HG02610 (cell line): ENCODE measurements around the gene B3GAT1.
"Not testable (repeated sequence)": the region's sequence is repeated elsewhere in the genome, so short reads cannot be mapped to it uniquely, and the experiment has no call there.

Source experiments
- ATAC-seq: cut with Tn5 transposase; IDR thresholded peaks from one replicate; pipeline ENCODE4 v1.9.1; 2021; ENCODE audit warnings: mild to moderate bottlenecking, moderate library complexity; ENCODE audit not compliant: unreplicated experiment

B3GAT1 gene

DNA sequence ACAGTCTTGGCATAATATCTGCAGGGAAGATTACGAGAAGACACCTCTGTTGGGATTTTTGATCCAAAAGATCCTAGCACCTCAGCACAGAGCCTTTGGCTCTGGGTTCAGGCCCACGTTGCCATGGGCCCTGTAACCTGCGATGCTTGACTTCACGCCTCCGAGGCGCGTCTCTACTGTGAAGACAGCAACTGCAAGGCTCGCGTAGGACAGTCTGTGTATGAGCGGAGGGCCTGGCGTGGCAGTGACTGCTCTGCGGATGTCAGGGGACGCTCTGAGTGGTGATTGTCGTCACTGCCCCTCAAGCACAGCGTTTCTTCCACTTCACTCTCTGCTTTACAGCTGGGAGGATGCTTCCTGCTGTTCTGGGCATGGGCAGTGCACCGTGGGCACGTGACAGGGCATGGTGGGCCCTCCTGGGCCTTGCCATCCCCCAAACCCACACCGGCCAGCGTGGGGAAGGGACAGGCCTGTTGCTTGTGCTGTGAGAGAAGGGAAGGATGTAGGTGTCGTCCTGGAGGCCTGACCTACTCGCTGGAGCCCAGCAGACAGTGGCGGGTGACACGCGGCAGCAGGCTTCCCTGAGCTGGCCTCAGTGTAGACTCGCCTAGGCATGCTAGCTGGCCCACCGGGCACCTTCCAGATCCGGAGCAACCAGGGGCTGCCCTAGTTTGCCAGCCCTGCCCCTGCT lies 53.7 kb downstream of the B3GAT1 start:
- no peak for ATAC-seq

DNA sequence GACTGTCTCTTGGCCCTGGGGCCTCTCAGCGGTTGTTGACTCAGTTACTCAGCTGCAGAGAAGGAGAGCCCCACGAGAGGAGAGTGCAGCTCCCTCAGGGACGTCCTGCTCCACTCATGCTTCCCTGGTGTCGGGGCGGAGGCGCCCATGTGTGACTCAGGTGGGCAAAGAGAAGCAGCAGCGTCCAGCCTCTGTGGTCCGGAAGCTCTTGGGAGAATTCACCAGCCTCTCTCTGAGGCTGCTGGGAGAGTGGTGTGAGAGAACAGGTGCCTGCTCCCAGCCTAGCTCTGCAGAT lies 54.5 kb downstream of the B3GAT1 start:
- ATAC-seq, result no peak

DNA sequence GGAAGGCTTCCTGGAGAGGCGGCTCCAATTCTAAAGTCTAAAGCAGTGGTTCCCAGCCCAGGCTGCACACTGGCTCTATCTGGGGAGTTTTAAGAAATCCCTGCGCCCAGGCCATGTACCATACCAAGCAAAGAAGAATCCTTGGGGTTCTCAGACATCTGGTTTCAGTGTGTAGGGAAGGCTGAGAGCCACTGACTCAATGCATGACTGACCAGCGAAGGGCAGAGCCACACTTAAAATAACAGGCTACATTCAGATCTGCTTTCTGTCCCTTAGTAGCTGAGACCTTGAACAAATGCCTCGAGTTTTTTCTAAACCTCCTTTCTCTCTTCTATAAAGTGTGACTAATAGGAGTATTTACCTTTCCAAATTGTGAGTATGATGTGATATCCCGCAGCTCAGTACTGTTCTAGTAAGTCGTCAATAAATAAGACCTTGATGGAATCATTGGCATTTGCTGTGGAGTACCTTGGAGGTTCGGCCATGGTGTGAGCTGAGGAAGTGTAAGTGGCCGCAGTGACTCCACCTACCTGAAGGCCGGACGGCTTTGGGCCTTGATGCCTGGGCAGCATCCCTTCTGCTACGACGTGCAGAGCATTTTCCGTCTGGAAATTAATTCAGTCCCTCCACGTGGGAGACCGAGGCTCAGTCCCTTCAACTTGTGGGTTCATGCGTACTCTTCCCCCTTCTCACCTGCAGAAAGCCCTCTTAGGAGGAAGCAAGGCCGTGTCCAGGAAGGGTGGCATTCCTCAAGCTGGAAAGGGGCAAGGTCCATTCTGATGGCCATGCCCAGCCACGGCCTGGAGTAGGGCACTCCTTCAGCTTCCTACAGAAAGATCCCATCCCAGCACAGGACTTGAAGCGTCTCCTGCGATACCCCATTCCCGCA lies 55.1 kb downstream of the B3GAT1 start:
- no peak for ATAC-seq

- ATAC-seq, result no peak
These were observed 56.4 kb downstream of the B3GAT1 start for GRCh38 chr11:134355656-134356055.

DNA sequence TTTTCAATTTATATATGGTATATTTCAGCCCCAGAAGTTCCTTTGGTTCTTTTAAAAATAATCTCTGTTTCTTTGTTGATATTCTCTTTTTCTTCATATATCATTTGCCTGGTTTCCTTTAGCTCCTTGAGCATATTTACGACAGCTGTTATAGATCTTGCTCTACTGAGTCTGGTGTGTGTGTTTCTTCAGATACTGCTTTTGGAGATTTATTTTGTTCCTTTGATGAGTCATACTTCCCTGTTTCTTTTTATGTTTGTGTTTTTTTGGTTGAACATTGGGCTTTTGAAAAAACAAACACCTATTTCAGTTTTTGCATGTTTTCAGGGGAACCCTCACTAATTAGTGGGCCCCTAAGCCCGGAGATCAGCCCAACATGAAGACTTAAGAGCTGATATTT lies 56.9 kb downstream of the B3GAT1 start:
- ATAC-seq, result no peak

GRCh38 chr11:134352111-134352510 lies 59.9 kb downstream of the B3GAT1 start:
- ATAC-seq, result no peak

GRCh38 chr11:134350381-134350780 lies 61.7 kb downstream of the B3GAT1 start:
- no peak for ATAC-seq

- no peak for ATAC-seq
These were observed 62.2 kb downstream of the B3GAT1 start for GRCh38 chr11:134349802-134350355.

DNA sequence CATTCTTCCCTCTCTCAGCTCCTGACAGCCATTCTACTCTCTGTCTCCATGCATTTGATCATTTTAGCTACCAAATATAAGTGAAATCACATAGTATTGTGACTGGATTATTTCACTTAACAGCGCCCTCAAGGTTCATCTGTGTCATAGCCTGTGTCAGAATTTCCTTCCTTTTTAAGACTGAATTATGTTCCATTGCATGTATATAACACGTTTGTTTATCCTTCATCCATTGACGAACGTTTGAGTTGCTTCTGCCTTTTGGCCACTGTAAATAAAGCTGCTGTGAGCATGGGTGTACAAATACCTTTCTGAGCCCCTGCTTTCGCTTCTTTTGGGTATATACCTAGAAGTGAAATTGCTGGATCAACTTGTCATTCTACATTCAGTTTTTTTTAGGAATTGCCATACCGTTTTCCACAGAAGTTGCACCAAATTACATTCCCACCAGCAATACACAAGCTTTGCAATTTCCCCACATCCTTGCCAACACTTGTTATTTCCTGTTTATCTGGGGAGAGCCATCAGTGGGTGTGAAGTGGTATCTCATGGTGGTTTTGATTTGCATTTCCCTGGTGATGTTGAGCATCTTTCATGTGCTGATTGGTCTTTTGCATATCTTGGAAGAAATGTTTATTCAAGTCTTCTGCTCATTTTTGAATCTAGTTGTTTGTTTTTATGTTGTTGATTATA lies 62.8 kb downstream of the B3GAT1 start:
- no peak for ATAC-seq

DNA sequence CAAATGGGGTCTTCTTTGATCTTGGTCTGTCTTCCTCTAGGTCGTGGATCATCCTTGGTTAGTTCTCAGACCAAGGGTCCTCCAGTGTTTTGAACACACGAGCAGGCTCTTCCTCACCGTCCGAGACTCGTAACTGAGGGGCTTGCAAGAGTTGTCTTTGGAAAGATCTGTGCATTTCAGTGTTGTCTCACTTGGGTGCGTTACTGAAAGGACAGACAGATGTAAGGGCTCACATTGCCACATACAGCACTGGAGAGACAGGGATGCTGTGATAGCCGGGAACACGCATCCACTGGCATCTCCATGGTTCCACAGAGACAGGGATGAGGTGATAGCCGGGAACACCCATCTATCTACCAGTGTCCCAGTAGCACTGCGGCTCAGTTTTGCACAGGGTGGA lies 64.6 kb downstream of the B3GAT1 start:
- ATAC-seq, result no peak

DNA sequence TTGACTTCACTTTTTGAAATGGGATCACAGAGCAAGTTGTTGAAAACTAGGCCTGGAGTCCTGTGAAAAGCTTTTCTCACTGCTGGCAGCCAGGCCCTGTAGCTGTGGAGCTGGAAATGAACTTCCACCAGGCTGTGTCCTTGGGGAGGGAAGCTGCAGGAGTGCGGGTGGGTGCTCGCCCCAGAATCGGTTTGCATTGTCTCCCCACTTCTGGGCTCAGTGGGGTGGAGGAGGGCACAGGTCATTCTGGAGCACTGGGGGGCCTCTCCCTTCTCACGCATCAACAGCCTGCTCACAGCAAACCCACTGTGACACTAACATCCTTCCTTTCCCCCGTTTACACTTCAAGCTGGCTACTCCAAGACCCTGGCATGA lies 65.1 kb downstream of the B3GAT1 start:
- ATAC-seq, result no peak

GRCh38 chr11:134346101-134346975 lies 65.7 kb downstream of the B3GAT1 start:
- ATAC-seq, result no peak

- ATAC-seq, result no peak
These were observed 66.8 kb downstream of the B3GAT1 start for GRCh38 chr11:134345237-134345550.

DNA sequence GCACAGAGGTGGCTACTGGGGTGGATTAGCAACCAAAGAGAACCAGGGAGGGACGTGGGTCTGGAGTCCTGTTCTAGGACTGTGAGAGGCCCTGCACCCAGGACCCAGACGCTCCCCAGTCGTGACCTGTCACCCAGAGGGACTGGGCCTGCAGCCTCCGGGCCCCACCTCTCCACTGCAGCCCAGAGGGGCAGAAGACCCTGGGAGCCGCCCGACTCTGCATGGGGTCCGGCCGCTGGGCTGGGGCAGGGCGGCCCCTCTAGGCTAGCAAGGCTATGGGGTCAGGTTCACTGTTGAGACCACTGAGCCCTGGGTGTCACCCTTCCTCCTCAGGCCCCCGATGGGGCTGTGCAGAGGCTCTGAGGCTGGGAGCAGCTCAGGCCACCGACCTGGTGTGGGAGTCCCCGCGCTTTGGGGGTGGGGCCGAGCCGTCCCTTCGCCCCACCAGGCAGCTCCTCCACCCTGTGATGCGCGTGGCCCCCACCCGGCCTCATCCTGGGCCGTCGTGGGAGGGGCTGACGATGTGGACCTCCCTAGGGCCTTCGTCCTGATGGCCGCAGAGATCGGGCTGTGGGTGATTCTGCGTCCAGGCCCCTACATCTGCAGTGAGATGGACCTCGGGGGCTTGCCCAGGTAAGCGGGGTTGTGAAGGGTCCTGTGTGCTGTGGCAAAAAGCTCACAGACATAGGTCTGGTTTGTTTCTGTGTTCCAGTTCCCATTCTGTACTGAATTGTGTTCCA lies 67.4 kb downstream of the B3GAT1 start:
- not testable (repeated sequence) for ATAC-seq

DNA sequence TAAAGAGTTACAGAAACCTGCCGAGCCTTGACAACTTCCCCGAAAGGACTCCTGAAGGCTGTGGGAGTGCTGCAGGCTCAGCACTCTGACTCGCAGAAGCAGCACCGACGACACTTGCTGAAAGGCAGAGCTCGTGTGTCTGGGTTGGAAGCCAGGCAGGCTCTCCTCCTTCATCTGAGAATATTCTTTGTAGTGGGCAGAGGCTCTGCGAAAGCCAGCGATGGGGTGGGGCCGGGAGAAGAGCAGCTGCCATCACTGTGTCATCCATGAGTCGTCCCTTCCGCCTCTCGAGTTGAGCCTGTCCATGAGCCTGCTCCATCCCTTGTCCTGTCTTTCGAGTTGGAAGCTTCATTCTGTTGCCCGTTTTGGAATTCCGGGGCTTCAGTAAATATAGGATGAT lies 68.4 kb downstream of the B3GAT1 start:
- no peak for ATAC-seq

GRCh38 chr11:134342572-134343340 lies 69.3 kb downstream of the B3GAT1 start:
- no peak for ATAC-seq

DNA sequence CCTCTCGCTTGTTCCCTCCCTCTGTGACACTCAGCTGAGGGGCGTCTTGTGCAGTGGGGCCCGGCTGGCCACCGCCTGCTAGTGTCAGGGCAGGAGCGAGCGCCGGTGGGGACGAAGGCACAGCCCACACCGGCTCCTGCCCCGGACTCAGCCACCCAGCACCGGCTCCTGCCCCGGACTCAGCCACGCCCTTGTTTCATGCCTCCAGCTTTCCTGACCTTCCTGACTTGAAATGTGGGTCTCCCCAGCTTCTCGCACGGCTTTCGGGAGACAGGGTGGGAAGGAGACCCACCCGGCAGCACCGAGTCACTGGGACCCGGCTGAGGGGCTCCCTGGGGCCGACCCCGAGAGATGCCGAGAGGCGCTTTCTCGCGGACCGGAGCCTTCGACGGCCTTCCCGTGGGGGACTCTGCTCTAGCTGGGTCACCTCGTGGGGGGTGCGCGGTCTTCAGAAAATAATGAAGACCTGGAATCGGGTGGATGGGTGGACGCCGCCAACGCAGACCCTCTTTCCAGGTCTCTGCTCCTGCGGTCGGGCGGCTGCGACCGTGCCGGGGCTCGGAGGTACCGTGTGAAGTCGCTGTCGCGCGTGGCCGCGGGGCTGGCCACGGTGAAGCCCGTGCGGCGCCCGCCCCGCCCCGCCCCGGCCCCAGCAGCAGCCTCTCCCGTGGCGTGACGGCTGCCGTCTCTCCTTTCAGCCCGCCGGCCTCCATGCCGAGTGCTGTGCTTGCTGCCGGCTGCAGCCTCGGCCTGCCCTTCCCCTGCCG lies 70.1 kb downstream of the B3GAT1 start:
- ATAC-seq, result no peak

DNA sequence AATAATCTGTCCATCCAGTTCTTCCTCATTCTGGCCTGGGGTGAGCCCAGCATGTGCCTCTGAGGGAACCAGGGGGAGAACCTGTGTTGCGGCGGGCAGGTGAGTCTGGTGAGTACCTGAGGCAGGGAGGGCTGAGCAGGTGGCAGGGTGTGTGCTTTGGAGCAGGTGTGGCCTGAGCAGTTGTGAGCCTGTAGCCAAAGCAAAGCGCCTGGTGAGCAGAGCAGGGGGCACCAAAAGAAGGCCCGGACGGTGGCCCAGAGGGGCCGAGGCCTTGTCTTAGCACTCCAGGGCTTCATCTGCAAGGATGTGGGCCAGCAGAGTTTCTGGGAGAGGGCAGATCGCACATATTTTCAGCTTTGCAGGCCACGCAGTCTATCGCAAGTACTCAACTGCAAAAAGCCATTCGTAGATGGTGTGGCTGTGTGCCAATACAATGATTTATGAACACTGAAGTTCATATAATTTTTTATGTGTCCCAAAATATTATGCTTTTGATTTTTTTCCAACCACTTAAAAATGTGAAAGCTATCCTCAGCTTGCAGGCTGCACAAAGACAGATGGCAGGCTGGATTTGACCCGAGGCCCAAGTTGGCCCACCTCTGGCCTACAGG lies 71.6 kb downstream of the B3GAT1 start:
- no peak for ATAC-seq
